ENCODE data around the gene PSEN1. TPM values are rescaled to one million over a fixed set of nuclear protein-coding genes. Genes with fewer than 3 reads are reported as not detected.
A peak's percentile ranks its signal among the peaks of the same experiment; 100 is the strongest.

Gene PSEN1
- total and polyA plus RNA-seq, 12 donors, result 15.7 to 83.8 (median 51.2) TPM

DNA sequence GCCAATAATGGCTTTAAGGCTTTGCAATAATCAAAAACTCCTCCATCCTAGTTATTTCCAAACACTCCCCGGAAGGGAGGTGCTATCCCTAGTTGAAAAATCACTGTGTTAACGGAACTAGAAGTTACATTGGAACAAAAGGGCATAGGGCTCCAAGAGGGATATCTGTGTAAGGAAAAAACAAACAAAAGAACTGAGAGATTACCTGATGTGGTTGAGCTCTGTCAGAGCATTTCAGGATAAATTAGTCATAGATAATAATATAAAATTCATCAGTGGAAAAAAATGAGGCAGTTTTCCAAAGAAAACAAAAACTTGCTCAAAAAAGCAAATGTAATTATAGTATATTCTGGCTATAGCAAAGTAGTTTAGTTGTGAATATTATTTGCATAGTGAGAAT, 73.6 kb downstream of the PSEN1 start:
- no peaks in the 10 kb centered on the region for H3K27me3 ChIP-seq
- no peak for DNase-seq
- peak overlapping the region in 1 of 5 donors; percentile 59 for H3K27ac ChIP-seq
- H3K4me3 ChIP-seq, result no peak overlapping the region
- 55 to 71% (median 68%) methylated on average over 2 of the region's 2 CpGs for WGBS, 4 donors
- peaks cover 0 to 13% of the 10 kb centered on the region in 2 donors for H3K4me1 ChIP-seq (replicated peaks in 1 of 2)
- no peaks in the 10 kb centered on the region for H3K9me3 ChIP-seq (replicated peaks in 1 of 3)
- TF ChIP-seq, protein P1, sequence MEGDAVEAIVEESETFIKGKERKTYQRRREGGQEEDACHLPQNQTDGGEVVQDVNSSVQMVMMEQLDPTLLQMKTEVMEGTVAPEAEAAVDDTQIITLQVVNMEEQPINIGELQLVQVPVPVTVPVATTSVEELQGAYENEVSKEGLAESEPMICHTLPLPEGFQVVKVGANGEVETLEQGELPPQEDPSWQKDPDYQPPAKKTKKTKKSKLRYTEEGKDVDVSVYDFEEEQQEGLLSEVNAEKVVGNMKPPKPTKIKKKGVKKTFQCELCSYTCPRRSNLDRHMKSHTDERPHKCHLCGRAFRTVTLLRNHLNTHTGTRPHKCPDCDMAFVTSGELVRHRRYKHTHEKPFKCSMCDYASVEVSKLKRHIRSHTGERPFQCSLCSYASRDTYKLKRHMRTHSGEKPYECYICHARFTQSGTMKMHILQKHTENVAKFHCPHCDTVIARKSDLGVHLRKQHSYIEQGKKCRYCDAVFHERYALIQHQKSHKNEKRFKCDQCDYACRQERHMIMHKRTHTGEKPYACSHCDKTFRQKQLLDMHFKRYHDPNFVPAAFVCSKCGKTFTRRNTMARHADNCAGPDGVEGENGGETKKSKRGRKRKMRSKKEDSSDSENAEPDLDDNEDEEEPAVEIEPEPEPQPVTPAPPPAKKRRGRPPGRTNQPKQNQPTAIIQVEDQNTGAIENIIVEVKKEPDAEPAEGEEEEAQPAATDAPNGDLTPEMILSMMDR (IDR thresholded peaks at IDR 0.05), result no peak
- no peak for TF ChIP-seq POLR2A (IDR thresholded peaks at IDR 0.05)
- intact Hi-C loops (cut with DNase I), result no loop called here
- peaks cover 0 to 59% of the 10 kb centered on the region in 2 donors for H3K36me3 ChIP-seq (replicated peaks in 1 of 2)

DNA sequence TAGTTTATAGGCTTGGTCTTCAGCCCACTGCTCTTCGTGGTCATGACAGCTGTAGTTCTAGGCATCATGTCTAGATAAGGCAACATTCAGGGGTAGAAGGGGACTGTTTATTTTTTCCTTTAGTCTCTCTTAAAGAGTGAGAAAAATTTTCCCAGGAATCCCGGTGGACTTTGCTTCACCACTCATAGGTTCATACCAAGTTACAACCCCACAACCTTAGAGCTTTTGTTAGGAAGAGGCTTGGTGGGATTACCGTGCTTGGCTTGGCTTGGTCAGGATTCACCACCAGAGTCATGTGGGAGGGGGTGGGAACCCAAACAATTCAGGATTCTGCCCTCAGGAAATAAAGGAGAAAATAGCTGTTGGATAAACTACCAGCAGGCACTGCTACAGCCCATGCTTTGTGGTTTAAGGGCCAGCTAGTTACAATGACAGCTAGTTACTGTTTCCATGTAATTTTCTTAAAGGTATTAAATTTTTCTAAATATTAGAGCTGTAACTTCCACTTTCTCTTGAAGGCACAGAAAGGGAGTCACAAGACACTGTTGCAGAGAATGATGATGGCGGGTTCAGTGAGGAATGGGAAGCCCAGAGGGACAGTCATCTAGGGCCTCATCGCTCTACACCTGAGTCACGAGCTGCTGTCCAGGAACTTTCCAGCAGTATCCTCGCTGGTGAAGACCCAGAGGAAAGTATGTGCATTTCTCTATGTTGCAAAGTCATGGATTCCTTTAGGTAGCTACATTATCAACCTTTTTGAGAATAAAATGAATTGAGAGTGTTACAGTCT, 75.1 kb downstream of the PSEN1 start:
- WGBS, 4 donors, result 88 to 97% (median 94%) methylated on average over 7 of the region's 7 CpGs
- TF ChIP-seq, protein P1 (IDR thresholded peaks at IDR 0.05), result no peak
- no peak for TF ChIP-seq POLR2A (IDR thresholded peaks at IDR 0.05)
- Histone ChIP-seq H3K36me3 (replicated peaks in 1 of 2) (peaks cover 0 to 50% of the 10 kb centered on the region in 2 donors), H3K4me1 (replicated peaks in 1 of 2) (peaks cover 0 to 13% of the 10 kb centered on the region in 2 donors), H3K4me3 (no peak overlapping the region), H3K9me3 (replicated peaks in 1 of 3) (no peaks in the 10 kb centered on the region), H3K27me3 (no peaks in the 10 kb centered on the region), H3K27ac (no peak overlapping the region)
- intact Hi-C loops (cut with DNase I), result no loop called here
- no peak for DNase-seq

DNA sequence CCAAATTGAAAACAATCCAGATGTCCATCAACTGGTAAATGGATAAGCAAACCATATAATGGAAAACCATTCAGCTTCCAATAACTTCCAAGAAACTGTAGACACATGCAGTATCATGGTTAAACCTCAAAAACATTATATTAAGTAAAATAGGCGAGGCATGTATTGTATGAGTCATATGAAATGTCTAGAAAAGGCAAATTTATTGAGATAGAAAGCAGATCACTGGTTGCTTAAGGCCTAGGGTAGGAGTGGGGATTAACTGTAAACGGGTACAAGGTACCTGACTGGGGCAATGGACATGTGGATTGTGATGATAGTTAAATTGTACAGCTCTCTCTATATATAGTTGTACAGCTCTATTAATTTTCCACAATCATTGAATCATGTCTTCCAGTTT, 79.7 kb downstream of the PSEN1 start:
- no peaks in the 10 kb centered on the region for H3K27me3 ChIP-seq
- no peak overlapping the region for H3K4me3 ChIP-seq
- intact Hi-C loops (cut with DNase I), result no loop called here
- no peaks in the 10 kb centered on the region for H3K4me1 ChIP-seq (replicated peaks in 1 of 2)
- no peak for DNase-seq
- no peaks in the 10 kb centered on the region for H3K9me3 ChIP-seq (replicated peaks in 1 of 3)
- TF ChIP-seq, protein P1 (IDR thresholded peaks at IDR 0.05), result no peak
- no peak for TF ChIP-seq POLR2A (IDR thresholded peaks at IDR 0.05)
- peaks cover 0 to 59% of the 10 kb centered on the region in 2 donors for H3K36me3 ChIP-seq (replicated peaks in 1 of 2)
- H3K27ac ChIP-seq, result no peak overlapping the region
- WGBS, 4 donors, result 92 to 97% (median 94%) methylated on average over 2 of the region's 2 CpGs

DNA sequence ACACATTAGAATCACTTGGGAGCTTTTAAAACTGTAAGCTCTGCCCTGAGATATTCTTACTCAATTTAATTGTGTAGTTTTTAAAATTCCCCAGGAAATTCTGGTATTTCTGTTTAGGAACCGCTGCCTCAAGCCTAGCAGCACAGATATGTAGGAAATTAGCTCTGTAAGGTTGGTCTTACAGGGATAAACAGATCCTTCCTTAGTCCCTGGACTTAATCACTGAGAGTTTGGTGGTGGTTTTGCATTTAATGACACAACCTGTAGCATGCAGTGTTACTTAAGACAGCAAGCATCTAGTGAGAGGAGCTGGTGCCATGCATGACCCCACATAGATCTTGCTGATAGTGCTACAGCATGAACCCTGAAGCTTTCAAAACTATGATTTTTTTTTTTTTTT, 81.1 kb downstream of the PSEN1 start:
- intact Hi-C loops (cut with DNase I), result no loop called here
- no peak for DNase-seq
- no peak overlapping the region for H3K4me3 ChIP-seq
- H3K27me3 ChIP-seq, result no peaks in the 10 kb centered on the region
- TF ChIP-seq POLR2A (IDR thresholded peaks at IDR 0.05), result no peak
- TF ChIP-seq, protein P1 (IDR thresholded peaks at IDR 0.05), result no peak
- H3K4me1 ChIP-seq (replicated peaks in 1 of 2), result no peaks in the 10 kb centered on the region
- 92 to 98% (median 94%) methylated on average over 1 of the region's 1 CpG for WGBS, 4 donors
- H3K9me3 ChIP-seq (replicated peaks in 1 of 3), result no peaks in the 10 kb centered on the region
- peaks cover 0 to 62% of the 10 kb centered on the region in 2 donors for H3K36me3 ChIP-seq (replicated peaks in 1 of 2)
- H3K27ac ChIP-seq, result no peak overlapping the region
